Measurements from ENCODE around the gene SERINC3. TPM values are rescaled to one million over a fixed set of nuclear protein-coding genes. Genes with fewer than 3 reads are reported as not detected.

Gene SERINC3
- total RNA-seq, 5 donors from 2014 or later (not counting 1 experiment from before 2014, with no cell fraction given) = 60.5 to 83.0 (median 78.4) TPM

- POLR2A ChIA-PET = no interaction called here
- peaks cover 14 to 18% (median 14%) of the 10 kb centered on the region in 3 donors for H3K4me1 Mint-ChIP-seq
- WGBS (ENCODE audit: insufficient coverage) = 83% methylated on average over 1 of the region's 2 CpGs
These were observed 50.4 kb downstream of the SERINC3 start for GRCh38 chr20:44471481-44471882.

GRCh38 chr20:44470327-44470726, 51.5 kb downstream of the SERINC3 start:
- no peaks in the 10 kb centered on the region for H3K9me3 Mint-ChIP-seq
- H3K27me3 ChIP-seq (replicated peaks in 1 of 2; ENCODE audit: control insufficient read depth in 2 of 2, extremely low read depth in 1 of 2, insufficient read depth in 2 of 2, low read length in 1 of 2) = peaks cover 0 to 11% of the 10 kb centered on the region in 2 experiments
- H3K36me3 Mint-ChIP-seq = no peaks in the 10 kb centered on the region
- no peaks in the 10 kb centered on the region for H3K36me3 ChIP-seq (ENCODE audit: control insufficient read depth in 2 of 2, extremely low read depth in 1 of 2, insufficient read depth in 1 of 2, low read length in 1 of 2)
- peaks cover 3 to 6% of the 10 kb centered on the region in 2 experiments for H3K4me1 ChIP-seq (ENCODE audit: control insufficient read depth in 1 of 2, extremely low read depth in 1 of 2, insufficient read depth in 2 of 2, low read length in 2 of 2)
- peaks cover 4 to 7% (median 6%) of the 10 kb centered on the region in 3 donors for H3K4me1 Mint-ChIP-seq
- no peaks in the 10 kb centered on the region for H3K27me3 Mint-ChIP-seq
- DNase-seq = no peak
- H3K27ac Mint-ChIP-seq = no peak overlapping the region
- ChIA-PET POLR2A (interaction anchor here in 1 of 2 donors (0.6 kb wide), 1 partner anchor 34 kb away, joined by 5 read pairs; no protein-coding TSS in a partner anchor), CTCF (no interaction called here)
- no peak overlapping the region for H3K4me3 ChIP-seq (ENCODE audit: control insufficient read depth in 1 of 2, extremely low read depth in 1 of 2, low read length in 1 of 2)
- WGBS (ENCODE audit: insufficient coverage) = 73% methylated on average over 2 of the region's 5 CpGs
- no peaks in the 10 kb centered on the region for H3K9me3 ChIP-seq
- H3K27ac ChIP-seq (ENCODE audit: low read length) = no peak overlapping the region
- no peak for ATAC-seq (replicated peaks in 1 of 4)
- H3K4me3 Mint-ChIP-seq = no peak overlapping the region

More at GRCh38 chr20:44471481-44471882, 50.4 kb downstream of the SERINC3 start:
- no peaks in the 10 kb centered on the region for H3K36me3 ChIP-seq (ENCODE audit: control insufficient read depth in 2 of 2, extremely low read depth in 1 of 2, insufficient read depth in 1 of 2, low read length in 1 of 2)
- Mint-ChIP-seq H3K4me3 (no peak overlapping the region), H3K9me3 (no peaks in the 10 kb centered on the region), H3K27me3 (no peaks in the 10 kb centered on the region), H3K27ac (no peak overlapping the region), H3K36me3 (no peaks in the 10 kb centered on the region)
- ATAC-seq (replicated peaks in 1 of 4) = no peak
- no peak overlapping the region for H3K4me3 ChIP-seq (ENCODE audit: control insufficient read depth in 1 of 2, extremely low read depth in 1 of 2, low read length in 1 of 2)
- H3K4me1 ChIP-seq (ENCODE audit: control insufficient read depth in 1 of 2, extremely low read depth in 1 of 2, insufficient read depth in 2 of 2, low read length in 2 of 2) = peaks cover 5 to 16% of the 10 kb centered on the region in 2 experiments
- H3K27ac ChIP-seq (ENCODE audit: low read length) = no peak overlapping the region
- no peaks in the 10 kb centered on the region for H3K9me3 ChIP-seq
- CTCF ChIA-PET = interaction anchor here (0.5 to 0.6 kb wide), 2 partner anchors 133 to 390 kb away, joined by 3 to 5 read pairs; no protein-coding TSS in a partner anchor
- H3K27me3 ChIP-seq (replicated peaks in 1 of 2; ENCODE audit: control insufficient read depth in 2 of 2, extremely low read depth in 1 of 2, insufficient read depth in 2 of 2, low read length in 1 of 2) = peaks cover 0 to 4% of the 10 kb centered on the region in 2 experiments
- DNase-seq = no peak

- no peak overlapping the region for H3K27ac Mint-ChIP-seq
- Histone ChIP-seq H3K4me1 (ENCODE audit: control insufficient read depth in 1 of 2, extremely low read depth in 1 of 2, insufficient read depth in 2 of 2, low read length in 2 of 2) (no peaks in the 10 kb centered on the region), H3K27ac (ENCODE audit: low read length) (no peak overlapping the region), H3K27me3 (replicated peaks in 1 of 2; ENCODE audit: control insufficient read depth in 2 of 2, extremely low read depth in 1 of 2, insufficient read depth in 2 of 2, low read length in 1 of 2) (peaks cover 0 to 11% of the 10 kb centered on the region in 2 experiments), H3K4me3 (ENCODE audit: control insufficient read depth in 1 of 2, extremely low read depth in 1 of 2, low read length in 1 of 2) (no peak overlapping the region), H3K9me3 (no peaks in the 10 kb centered on the region), H3K36me3 (ENCODE audit: control insufficient read depth in 2 of 2, extremely low read depth in 1 of 2, insufficient read depth in 1 of 2, low read length in 1 of 2) (no peaks in the 10 kb centered on the region)
- ATAC-seq (replicated peaks in 1 of 4) (no peak), DNase-seq (no peak)
- H3K36me3 Mint-ChIP-seq = no peaks in the 10 kb centered on the region
- no peak overlapping the region for H3K4me3 Mint-ChIP-seq
- no peaks in the 10 kb centered on the region for H3K4me1 Mint-ChIP-seq
- POLR2A ChIA-PET = no interaction called here
- 78% methylated on average over 5 of the region's 8 CpGs for WGBS (ENCODE audit: insufficient coverage)
- no peaks in the 10 kb centered on the region for H3K9me3 Mint-ChIP-seq
- CTCF ChIA-PET = no interaction called here
- H3K27me3 Mint-ChIP-seq = no peaks in the 10 kb centered on the region
These were observed 53.7 kb downstream of the SERINC3 start for GRCh38 chr20:44468044-44468782.

- Mint-ChIP-seq H3K4me1 (no peaks in the 10 kb centered on the region), H3K27ac (no peak overlapping the region), H3K9me3 (no peaks in the 10 kb centered on the region), H3K4me3 (no peak overlapping the region), H3K27me3 (no peaks in the 10 kb centered on the region), H3K36me3 (no peaks in the 10 kb centered on the region)
- no peak overlapping the region for H3K4me3 ChIP-seq (ENCODE audit: control insufficient read depth in 1 of 2, extremely low read depth in 1 of 2, low read length in 1 of 2)
- no peaks in the 10 kb centered on the region for H3K9me3 ChIP-seq
- H3K27me3 ChIP-seq (replicated peaks in 1 of 2; ENCODE audit: control insufficient read depth in 2 of 2, extremely low read depth in 1 of 2, insufficient read depth in 2 of 2, low read length in 1 of 2) = peaks cover 0 to 11% of the 10 kb centered on the region in 2 experiments
- no peaks in the 10 kb centered on the region for H3K4me1 ChIP-seq (ENCODE audit: control insufficient read depth in 1 of 2, extremely low read depth in 1 of 2, insufficient read depth in 2 of 2, low read length in 2 of 2)
- POLR2A ChIA-PET = no interaction called here
- DNase-seq (no peak), ATAC-seq (replicated peaks in 1 of 4) (no peak)
- no peak overlapping the region for H3K27ac ChIP-seq (ENCODE audit: low read length)
- WGBS (ENCODE audit: insufficient coverage) = 79% methylated on average over 6 of the region's 12 CpGs
- no peaks in the 10 kb centered on the region for H3K36me3 ChIP-seq (ENCODE audit: control insufficient read depth in 2 of 2, extremely low read depth in 1 of 2, insufficient read depth in 1 of 2, low read length in 1 of 2)
- CTCF ChIA-PET = no interaction called here
These were observed 54.5 kb downstream of the SERINC3 start for GRCh38 chr20:44467289-44467883.

GRCh38 chr20:44465001-44465560, 56.8 kb downstream of the SERINC3 start:
- Mint-ChIP-seq H3K27me3 (no peaks in the 10 kb centered on the region), H3K36me3 (no peaks in the 10 kb centered on the region), H3K9me3 (no peaks in the 10 kb centered on the region), H3K4me1 (no peaks in the 10 kb centered on the region), H3K4me3 (no peak overlapping the region), H3K27ac (no peak overlapping the region)
- 80% methylated on average over 2 of the region's 3 CpGs for WGBS (ENCODE audit: insufficient coverage)
- Histone ChIP-seq H3K4me3 (ENCODE audit: control insufficient read depth in 1 of 2, extremely low read depth in 1 of 2, low read length in 1 of 2) (no peak overlapping the region), H3K36me3 (ENCODE audit: control insufficient read depth in 2 of 2, extremely low read depth in 1 of 2, insufficient read depth in 1 of 2, low read length in 1 of 2) (no peaks in the 10 kb centered on the region), H3K27ac (ENCODE audit: low read length) (no peak overlapping the region), H3K4me1 (ENCODE audit: control insufficient read depth in 1 of 2, extremely low read depth in 1 of 2, insufficient read depth in 2 of 2, low read length in 2 of 2) (no peaks in the 10 kb centered on the region), H3K9me3 (no peaks in the 10 kb centered on the region), H3K27me3 (replicated peaks in 1 of 2; ENCODE audit: control insufficient read depth in 2 of 2, extremely low read depth in 1 of 2, insufficient read depth in 2 of 2, low read length in 1 of 2) (peaks cover 0 to 11% of the 10 kb centered on the region in 2 experiments)
- ChIA-PET CTCF (no interaction called here), POLR2A (no interaction called here)
- DNase-seq = no peak
- peak in 1 of 4 experiments; percentile 17 for ATAC-seq (replicated peaks in 1 of 4)

- H3K9me3 Mint-ChIP-seq = no peaks in the 10 kb centered on the region
- Histone ChIP-seq H3K36me3 (ENCODE audit: control insufficient read depth in 2 of 2, extremely low read depth in 1 of 2, insufficient read depth in 1 of 2, low read length in 1 of 2) (no peaks in the 10 kb centered on the region), H3K27me3 (replicated peaks in 1 of 2; ENCODE audit: control insufficient read depth in 2 of 2, extremely low read depth in 1 of 2, insufficient read depth in 2 of 2, low read length in 1 of 2) (peaks cover 0 to 11% of the 10 kb centered on the region in 2 experiments), H3K27ac (ENCODE audit: low read length) (no peak overlapping the region), H3K9me3 (no peaks in the 10 kb centered on the region), H3K4me3 (ENCODE audit: control insufficient read depth in 1 of 2, extremely low read depth in 1 of 2, low read length in 1 of 2) (no peak overlapping the region), H3K4me1 (ENCODE audit: control insufficient read depth in 1 of 2, extremely low read depth in 1 of 2, insufficient read depth in 2 of 2, low read length in 2 of 2) (no peaks in the 10 kb centered on the region)
- POLR2A ChIA-PET = no interaction called here
- no peak overlapping the region for H3K27ac Mint-ChIP-seq
- H3K27me3 Mint-ChIP-seq = no peaks in the 10 kb centered on the region
- H3K4me3 Mint-ChIP-seq = no peak overlapping the region
- CTCF ChIA-PET = no interaction called here
- no peaks in the 10 kb centered on the region for H3K4me1 Mint-ChIP-seq
- DNase-seq (no peak), ATAC-seq (replicated peaks in 1 of 4) (no peak)
- no peaks in the 10 kb centered on the region for H3K36me3 Mint-ChIP-seq
- 93% methylated on average over 3 of the region's 3 CpGs for WGBS (ENCODE audit: insufficient coverage)
These were observed 57.4 kb downstream of the SERINC3 start for GRCh38 chr20:44464514-44464913.

All from T-cell (primary cell).